NB4 (cell line): ENCODE results near the gene RCE1.

Experiments used
- CTCF ChIP-seq: IDR thresholded peaks from one replicate; pipeline ENCODE4 v1.5.1; 2012; ENCODE audit warnings: low read depth, low read length
- MAX ChIP-seq: IDR thresholded peaks from 2 replicates; pipeline ENCODE4 v1.6.1; 2011; ENCODE audit warnings: low read depth, low read length

- TF ChIP-seq CTCF (no peak), MAX (no peak)
These were observed 16.6 kb downstream of the RCE1 start for GRCh38 chr11:66859686-66860448.
